Upper lobe of left lung (tissue), 4 donors: ENCODE measurements around the gene C6orf47.

Source experiments
- EP300 ChIP-seq, 4 donors: sonication (generic); formaldehyde crosslinking; IDR thresholded peaks; one replicate each; pipeline ENCODE4 v1.5.1; 2017; ENCODE audit warnings: antibody characterized with exemption in 4 of 4, control low read depth in 2 of 4
- POLR2A ChIP-seq, 4 donors: fragments of 450-650 bp; IDR thresholded peaks; one replicate each; pipeline ENCODE4 v1.5.1; 2016 to 2017; ENCODE audit warnings: antibody characterized with exemption in 4 of 4, mild to moderate bottlenecking in 2 of 4
- POLR2AphosphoS5 ChIP-seq, 2 donors: sonication (generic); formaldehyde crosslinking; IDR thresholded peaks; one replicate each; pipeline ENCODE4 v1.5.1; 2017; ENCODE audit warnings: antibody characterized with exemption in 2 of 2
- TF ChIP-seq, protein P1 (sequence below), 6 experiments: fragments of 450-650 bp in 4 of 6; fragments of 200-600 bp in 2 of 6; sonication (generic) in 2 of 6; IDR thresholded peaks; one replicate each; pipeline ENCODE4 v1.5.1; 2016 to 2019; ENCODE audit warnings: antibody characterized with exemption in 6 of 6

DNA sequence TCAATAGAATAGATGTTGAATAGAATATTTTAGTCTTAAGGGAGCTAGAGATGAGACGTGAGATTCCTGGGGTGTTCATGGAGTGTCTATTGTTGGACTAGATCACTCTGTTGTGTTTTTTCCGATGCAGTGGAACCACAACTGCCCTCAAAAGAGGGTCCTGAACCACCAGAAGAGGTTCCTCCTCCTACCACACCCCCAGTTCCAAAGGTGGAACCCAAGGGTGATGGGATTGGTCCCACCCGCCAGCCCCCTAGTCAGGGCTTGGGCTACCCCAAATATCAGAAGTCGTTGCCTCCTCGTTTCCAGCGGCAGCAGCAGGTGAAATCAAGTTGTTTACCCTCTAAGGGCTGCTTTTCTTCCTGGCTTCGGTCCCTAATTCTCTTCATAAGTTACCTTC, 31.6 kb downstream of the C6orf47 start:
- TF ChIP-seq, protein P1, sequence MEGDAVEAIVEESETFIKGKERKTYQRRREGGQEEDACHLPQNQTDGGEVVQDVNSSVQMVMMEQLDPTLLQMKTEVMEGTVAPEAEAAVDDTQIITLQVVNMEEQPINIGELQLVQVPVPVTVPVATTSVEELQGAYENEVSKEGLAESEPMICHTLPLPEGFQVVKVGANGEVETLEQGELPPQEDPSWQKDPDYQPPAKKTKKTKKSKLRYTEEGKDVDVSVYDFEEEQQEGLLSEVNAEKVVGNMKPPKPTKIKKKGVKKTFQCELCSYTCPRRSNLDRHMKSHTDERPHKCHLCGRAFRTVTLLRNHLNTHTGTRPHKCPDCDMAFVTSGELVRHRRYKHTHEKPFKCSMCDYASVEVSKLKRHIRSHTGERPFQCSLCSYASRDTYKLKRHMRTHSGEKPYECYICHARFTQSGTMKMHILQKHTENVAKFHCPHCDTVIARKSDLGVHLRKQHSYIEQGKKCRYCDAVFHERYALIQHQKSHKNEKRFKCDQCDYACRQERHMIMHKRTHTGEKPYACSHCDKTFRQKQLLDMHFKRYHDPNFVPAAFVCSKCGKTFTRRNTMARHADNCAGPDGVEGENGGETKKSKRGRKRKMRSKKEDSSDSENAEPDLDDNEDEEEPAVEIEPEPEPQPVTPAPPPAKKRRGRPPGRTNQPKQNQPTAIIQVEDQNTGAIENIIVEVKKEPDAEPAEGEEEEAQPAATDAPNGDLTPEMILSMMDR (IDR thresholded peaks at IDR 0.05): no peak
- TF ChIP-seq POLR2A (IDR thresholded peaks at IDR 0.05) (no peak), EP300 (IDR thresholded peaks at IDR 0.05) (no peak), POLR2AphosphoS5 (IDR thresholded peaks at IDR 0.05) (no peak)
